GM19193 (cell line): ENCODE measurements around the gene SHISA5.
A peak's percentile ranks its signal among the peaks of the same experiment; 100 is the strongest.

Experiments
- POLR2A ChIP-seq: IDR thresholded peaks from 4 replicates; pipeline ENCODE4 v1.6.1; 2011; ENCODE audit not compliant: insufficient read depth, insufficient read length; ENCODE audit errors: extremely low read depth

The SHISA5 gene

GRCh38 chr3:48504051-48504946 lies at the start of gene SHISA5:
Gene SHISA5 (minus strand): TSS chr3:48504174. CDS start chr3:48504094, 80 bp downstream.
- peak; percentile 21 for TF ChIP-seq POLR2A

- TF ChIP-seq POLR2A = no peak
These were observed 49.4 kb upstream of the SHISA5 start for GRCh38 chr3:48553361-48553760.

GRCh38 chr3:48552111-48552951 lies 48.4 kb upstream of the SHISA5 start:
- TF ChIP-seq POLR2A = no peak

GRCh38 chr3:48548729-48549705 lies 45.0 kb upstream of the SHISA5 start:
- no peak for TF ChIP-seq POLR2A

- no peak for TF ChIP-seq POLR2A
These were observed 44.2 kb upstream of the SHISA5 start for GRCh38 chr3:48548126-48548525.

GRCh38 chr3:48546203-48546829 lies 42.3 kb upstream of the SHISA5 start:
- TF ChIP-seq POLR2A = no peak

- TF ChIP-seq POLR2A = no peak
These were observed 40.2 kb upstream of the SHISA5 start for GRCh38 chr3:48544141-48544540.

GRCh38 chr3:48543271-48543866 lies 39.4 kb upstream of the SHISA5 start:
- no peak for TF ChIP-seq POLR2A

- TF ChIP-seq POLR2A = no peak
These were observed 34.5 kb upstream of the SHISA5 start for GRCh38 chr3:48538451-48538850.

GRCh38 chr3:48536785-48537184 lies 32.8 kb upstream of the SHISA5 start:
- no peak for TF ChIP-seq POLR2A

- no peak for TF ChIP-seq POLR2A
These were observed 32.1 kb upstream of the SHISA5 start for GRCh38 chr3:48536116-48536515.

- TF ChIP-seq POLR2A = no peak
These were observed 31.6 kb upstream of the SHISA5 start for GRCh38 chr3:48535578-48535977.

- TF ChIP-seq POLR2A = no peak
These were observed 29.0 kb upstream of the SHISA5 start for GRCh38 chr3:48532977-48533337.

GRCh38 chr3:48532271-48532976 lies 28.4 kb upstream of the SHISA5 start:
- no peak for TF ChIP-seq POLR2A

GRCh38 chr3:48528754-48529153 lies 24.8 kb upstream of the SHISA5 start:
- TF ChIP-seq POLR2A = no peak
